GM12878 (cell line): Measurements from ENCODE around the gene LSM3. TPM values are rescaled to one million over a fixed set of nuclear protein-coding genes. Genes with fewer than 3 reads are reported as not detected.

Source experiments
- CREB1 ChIP-seq: IDR thresholded peaks from 2 replicates; pipeline ENCODE4 v1.6.1; 2012; ENCODE audit warnings: low read depth, mild to moderate bottlenecking, inconsistent platforms
- ETV6 ChIP-seq, 2 experiments: fragments of 450-650 bp in 1 of 2; IDR thresholded peaks in 1 of 2; conservative IDR thresholded peaks in 1 of 2; 2 replicates each; pipeline ENCODE4 v1.6.1; 2014; ENCODE audit warnings: antibody characterized with exemption in 1 of 2, borderline replicate concordance in 1 of 2, low read depth in 1 of 2, mild to moderate bottlenecking in 1 of 2, moderate library complexity in 1 of 2
- GATAD2B ChIP-seq: fragments of 450-650 bp; conservative IDR thresholded peaks from 2 replicates; pipeline ENCODE4 v1.6.1; 2017; ENCODE audit warnings: low read depth, mild to moderate bottlenecking, moderate library complexity
- IKZF1 ChIP-seq: fragments of 450-650 bp; conservative IDR thresholded peaks from 2 replicates; pipeline ENCODE4 v1.6.1; 2017; ENCODE audit warnings: antibody characterized with exemption, mild to moderate bottlenecking
- IKZF2 ChIP-seq, 2 experiments: fragments of 450-650 bp; IDR thresholded peaks; 2 replicates each; pipeline ENCODE4 v1.6.1; 2017; ENCODE audit warnings: mild to moderate bottlenecking in 2 of 2, moderate library complexity in 2 of 2
- KLF5 ChIP-seq: fragments of 450-650 bp; IDR thresholded peaks from 2 replicates; pipeline ENCODE4 v1.6.1; 2014; ENCODE audit warnings: mild to moderate bottlenecking; ENCODE audit not compliant: partially characterized antibody
- MTA2 ChIP-seq: fragments of 450-650 bp; IDR thresholded peaks from 2 replicates; pipeline ENCODE4 v1.6.1; 2016; ENCODE audit warnings: low read depth, mild to moderate bottlenecking, moderate library complexity
- MTA3 ChIP-seq: IDR thresholded peaks from 2 replicates; pipeline ENCODE4 v1.6.1; 2012; ENCODE audit warnings: low read length, inconsistent platforms, borderline replicate concordance
- NFXL1 ChIP-seq: fragments of 450-650 bp; IDR thresholded peaks from 2 replicates; pipeline ENCODE4 v1.6.1; 2017; ENCODE audit warnings: antibody characterized with exemption, mild to moderate bottlenecking, borderline replicate concordance
- NFYB ChIP-seq: IDR thresholded peaks from 2 replicates; pipeline ENCODE4 v1.6.1; 2011; ENCODE audit warnings: low read depth, mild to moderate bottlenecking, low read length, improper control_type of control experiment, moderate library complexity; ENCODE audit not compliant: insufficient read depth
- PAX8 ChIP-seq: fragments of 450-650 bp; IDR thresholded peaks from 2 replicates; pipeline ENCODE4 v1.6.1; 2017; ENCODE audit warnings: mild to moderate bottlenecking, moderate library complexity
- POLR2AphosphoS5 ChIP-seq: IDR thresholded peaks from 2 replicates; pipeline ENCODE4 v1.6.1; 2011; ENCODE audit warnings: mild to moderate bottlenecking, low read length, inconsistent platforms
- POU2F2 ChIP-seq: IDR thresholded peaks from 3 replicates; pipeline ENCODE4 v1.6.1; 2011; ENCODE audit warnings: low read depth, mild to moderate bottlenecking, low read length, borderline replicate concordance
- RCOR1 ChIP-seq: conservative IDR thresholded peaks from 2 replicates; pipeline ENCODE4 v1.6.1; 2012; ENCODE audit warnings: low read depth, low read length, improper control_type of control experiment
- RFX5 ChIP-seq: IDR thresholded peaks from 2 replicates; pipeline ENCODE4 v1.6.1; 2011; ENCODE audit warnings: low read depth, low read length, improper control_type of control experiment
- SUZ12 ChIP-seq: fragments of 200-600 bp; sonication (generic); IDR thresholded peaks from one replicate; pipeline ENCODE4 v1.6.1; 2018; ENCODE audit warnings: antibody characterized with exemption, mild to moderate bottlenecking; ENCODE audit not compliant: unreplicated experiment
- TCF7 ChIP-seq: IDR thresholded peaks from 2 replicates; pipeline ENCODE4 v1.6.1; 2014; ENCODE audit warnings: antibody characterized with exemption, borderline replicate concordance
- ZNF24 ChIP-seq: fragments of 450-650 bp; IDR thresholded peaks from 2 replicates; pipeline ENCODE4 v1.6.1; 2017; ENCODE audit warnings: antibody characterized with exemption, mild to moderate bottlenecking
- polyA plus RNA-seq, 11 experiments: library from polyadenylated mRNA; depleted of rRNA in 4 of 11; unstranded in 6 of 11; stranded (reverse) in 5 of 11; fragments of >200 nt; fragmentation: Nextera tagmentation in 4 of 11; fragmentation: Illumina TruSeq in 1 of 11; extraction: Ambion mirVana in 4 of 11; extraction: Trizol in 1 of 11; gene quantifications; 1 replicate in 1 of 11; 2 replicates in 10 of 11; pipeline versions ENCODE4 v1.2.1 to v1.2.3, GENCODE V29; 2011 to 2016; ENCODE audit warnings: inconsistent platforms in 2 of 11, missing spikeins in 2 of 11, low read depth in 1 of 11
- total RNA-seq, 4 experiments: library from RNA; depleted of rRNA in 3 of 4; stranded (reverse); fragments of >200 nt in 3 of 4; fragmentation: Illumina TruSeq in 1 of 4; extraction: Trizol in 1 of 4; gene quantifications; 2 replicates each; pipeline versions ENCODE4 v1.2.1 to v1.2.3, GENCODE V29; 2013 to 2021
- TF ChIP-seq, protein P1 (sequence below): fragments of 450-650 bp; IDR thresholded peaks from 2 replicates; pipeline ENCODE4 v1.6.1; 2016; ENCODE audit warnings: mild to moderate bottlenecking, moderate library complexity, borderline replicate concordance
- TF ChIP-seq, protein P2 (sequence below): fragments of 450-650 bp; IDR thresholded peaks from 2 replicates; pipeline ENCODE4 v1.6.1; 2016; ENCODE audit warnings: mild to moderate bottlenecking
- TF ChIP-seq, protein P3 (sequence below): IDR thresholded peaks from 2 replicates; pipeline ENCODE4 v1.6.1; 2011; ENCODE audit warnings: borderline replicate concordance, low read depth, mild to moderate bottlenecking, moderate library complexity, mixed read lengths, low read length; ENCODE audit not compliant: insufficient read depth; ENCODE audit errors: extremely low read length
- TF ChIP-seq, protein P4 (sequence below): IDR thresholded peaks from 2 replicates; pipeline ENCODE4 v1.6.1; 2011; ENCODE audit warnings: low read depth, mild to moderate bottlenecking, low read length, moderate library complexity, borderline replicate concordance; ENCODE audit errors: extremely low read depth

The LSM3 gene
- total and polyA plus RNA-seq, 10 of the 15 experiments (the other 5 are each of a cell fraction or from before 2014, with no cell fraction given): 15.5 to 111 (median 29.1) TPM

DNA sequence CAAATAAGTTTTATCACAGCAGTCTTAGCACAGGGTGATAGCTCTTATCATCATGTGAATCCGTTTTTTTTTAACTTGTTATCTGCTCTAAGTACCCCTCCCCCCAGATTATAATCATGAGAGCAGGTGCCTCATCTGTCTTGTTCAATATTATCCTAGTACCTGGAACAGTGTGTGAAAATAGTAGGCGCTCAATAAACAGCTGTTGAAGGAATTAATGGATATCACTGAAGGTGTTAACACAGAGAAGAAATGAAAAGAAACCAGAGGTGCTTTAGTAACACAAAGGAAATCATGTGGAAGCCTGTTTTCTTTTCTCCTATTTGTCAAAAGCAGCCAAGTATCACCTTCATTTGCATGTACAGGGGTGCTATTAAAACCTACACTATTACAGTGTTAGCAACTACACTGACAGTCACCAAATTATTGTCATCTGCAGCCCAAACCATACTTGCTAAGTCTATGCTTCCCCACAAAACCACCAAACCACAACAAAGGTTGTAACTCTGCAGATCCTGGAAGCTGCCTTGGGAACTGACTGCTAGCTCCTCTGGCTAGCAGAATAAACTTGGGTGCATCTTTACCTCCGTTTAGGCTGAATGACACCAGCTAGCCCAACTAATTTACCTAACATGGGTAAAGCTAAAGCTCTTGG, 3.1 kb upstream of the LSM3 start (continued):
- no peak for TF ChIP-seq PAX8
- peak; percentile 87 for TF ChIP-seq ZNF24
- TF ChIP-seq ETV6 (conservative IDR thresholded peaks at IDR 0.05 in 1 of 2, IDR thresholded peaks at IDR 0.05 in 1 of 2; ENCODE audit: borderline replicate concordance in 1 of 2, low read depth in 1 of 2): no peak
- TF ChIP-seq, protein P1, sequence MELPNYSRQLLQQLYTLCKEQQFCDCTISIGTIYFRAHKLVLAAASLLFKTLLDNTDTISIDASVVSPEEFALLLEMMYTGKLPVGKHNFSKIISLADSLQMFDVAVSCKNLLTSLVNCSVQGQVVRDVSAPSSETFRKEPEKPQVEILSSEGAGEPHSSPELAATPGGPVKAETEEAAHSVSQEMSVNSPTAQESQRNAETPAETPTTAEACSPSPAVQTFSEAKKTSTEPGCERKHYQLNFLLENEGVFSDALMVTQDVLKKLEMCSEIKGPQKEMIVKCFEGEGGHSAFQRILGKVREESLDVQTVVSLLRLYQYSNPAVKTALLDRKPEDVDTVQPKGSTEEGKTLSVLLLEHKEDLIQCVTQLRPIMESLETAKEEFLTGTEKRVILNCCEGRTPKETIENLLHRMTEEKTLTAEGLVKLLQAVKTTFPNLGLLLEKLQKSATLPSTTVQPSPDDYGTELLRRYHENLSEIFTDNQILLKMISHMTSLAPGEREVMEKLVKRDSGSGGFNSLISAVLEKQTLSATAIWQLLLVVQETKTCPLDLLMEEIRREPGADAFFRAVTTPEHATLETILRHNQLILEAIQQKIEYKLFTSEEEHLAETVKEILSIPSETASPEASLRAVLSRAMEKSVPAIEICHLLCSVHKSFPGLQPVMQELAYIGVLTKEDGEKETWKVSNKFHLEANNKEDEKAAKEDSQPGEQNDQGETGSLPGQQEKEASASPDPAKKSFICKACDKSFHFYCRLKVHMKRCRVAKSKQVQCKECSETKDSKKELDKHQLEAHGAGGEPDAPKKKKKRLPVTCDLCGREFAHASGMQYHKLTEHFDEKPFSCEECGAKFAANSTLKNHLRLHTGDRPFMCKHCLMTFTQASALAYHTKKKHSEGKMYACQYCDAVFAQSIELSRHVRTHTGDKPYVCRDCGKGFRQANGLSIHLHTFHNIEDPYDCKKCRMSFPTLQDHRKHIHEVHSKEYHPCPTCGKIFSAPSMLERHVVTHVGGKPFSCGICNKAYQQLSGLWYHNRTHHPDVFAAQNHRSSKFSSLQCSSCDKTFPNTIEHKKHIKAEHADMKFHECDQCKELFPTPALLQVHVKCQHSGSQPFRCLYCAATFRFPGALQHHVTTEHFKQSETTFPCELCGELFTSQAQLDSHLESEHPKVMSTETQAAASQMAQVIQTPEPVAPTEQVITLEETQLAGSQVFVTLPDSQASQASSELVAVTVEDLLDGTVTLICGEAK: no peak
- TF ChIP-seq, protein P2, sequence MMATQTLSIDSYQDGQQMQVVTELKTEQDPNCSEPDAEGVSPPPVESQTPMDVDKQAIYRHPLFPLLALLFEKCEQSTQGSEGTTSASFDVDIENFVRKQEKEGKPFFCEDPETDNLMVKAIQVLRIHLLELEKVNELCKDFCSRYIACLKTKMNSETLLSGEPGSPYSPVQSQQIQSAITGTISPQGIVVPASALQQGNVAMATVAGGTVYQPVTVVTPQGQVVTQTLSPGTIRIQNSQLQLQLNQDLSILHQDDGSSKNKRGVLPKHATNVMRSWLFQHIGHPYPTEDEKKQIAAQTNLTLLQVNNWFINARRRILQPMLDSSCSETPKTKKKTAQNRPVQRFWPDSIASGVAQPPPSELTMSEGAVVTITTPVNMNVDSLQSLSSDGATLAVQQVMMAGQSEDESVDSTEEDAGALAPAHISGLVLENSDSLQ: peak; percentile 57; the same call in 1 of the 2 replicates
- no peak for TF ChIP-seq RCOR1
- no peak for TF ChIP-seq KLF5
- TF ChIP-seq NFYB: no peak
- no peak for TF ChIP-seq NFXL1
- TF ChIP-seq POU2F2: no peak; the same call in 2 of the 3 replicates
- peak; percentile 65 to 72; a peak in 3 of 4 replicates for TF ChIP-seq IKZF2 (IDR thresholded peaks at IDR 0.05)
- no peak for TF ChIP-seq MTA3
- TF ChIP-seq GATAD2B: no peak
- TF ChIP-seq IKZF1: peak; percentile 50; the same call in 1 of the 2 replicates
- TF ChIP-seq MTA2: 0 out of 2 replicates have a peak, but pooled peaks have one; percentile 37
- no peak for TF ChIP-seq POLR2AphosphoS5
- TF ChIP-seq, protein P3, sequence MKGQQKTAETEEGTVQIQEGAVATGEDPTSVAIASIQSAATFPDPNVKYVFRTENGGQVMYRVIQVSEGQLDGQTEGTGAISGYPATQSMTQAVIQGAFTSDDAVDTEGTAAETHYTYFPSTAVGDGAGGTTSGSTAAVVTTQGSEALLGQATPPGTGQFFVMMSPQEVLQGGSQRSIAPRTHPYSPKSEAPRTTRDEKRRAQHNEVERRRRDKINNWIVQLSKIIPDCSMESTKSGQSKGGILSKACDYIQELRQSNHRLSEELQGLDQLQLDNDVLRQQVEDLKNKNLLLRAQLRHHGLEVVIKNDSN: no peak
- TF ChIP-seq TCF7: peak; percentile 87
- TF ChIP-seq CREB1: no peak
- TF ChIP-seq RFX5: peak; percentile 10; the same call in 1 of the 2 replicates
- TF ChIP-seq SUZ12: no peak
- TF ChIP-seq, protein P4, sequence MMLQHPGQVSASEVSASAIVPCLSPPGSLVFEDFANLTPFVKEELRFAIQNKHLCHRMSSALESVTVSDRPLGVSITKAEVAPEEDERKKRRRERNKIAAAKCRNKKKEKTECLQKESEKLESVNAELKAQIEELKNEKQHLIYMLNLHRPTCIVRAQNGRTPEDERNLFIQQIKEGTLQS: no peak
